AG04450 (cell line): ENCODE measurements around the gene FAM72B. TPM values are rescaled to one million over a fixed set of nuclear protein-coding genes. Genes with fewer than 3 reads are reported as not detected.
A peak's percentile ranks its signal among the peaks of the same experiment; 100 is the strongest.
"Not testable (repeated sequence)": the region's sequence is repeated elsewhere in the genome, so short reads cannot be mapped to it uniquely, and the experiment has no call there.

Experiments used
- CTCF ChIA-PET: fragments of 300-600, 350-600 bp; formaldehyde crosslinking; extraction: SDS; loops from one replicate; lab custom pipeline; 2022; ENCODE audit warnings: antibody characterized with exemption, inconsistent platforms; lab: Charles Lee
- POLR2A ChIA-PET: fragments of 350-600 bp; formaldehyde crosslinking; extraction: SDS; loops from one replicate; lab custom pipeline; 2021; ENCODE audit warnings: antibody characterized with exemption, inconsistent platforms; lab: Yijun Ruan, JAX
- DNase-seq: peaks from one replicate; pipeline ENCODE4 v3.0.0-alpha.2; 2011; ENCODE audit warnings: low read depth, low spot score
- H3K27ac ChIP-seq: one replicate; pipeline ENCODE4 v1.5.1; 2012; ENCODE audit warnings: low read depth, low read length, control low read depth
- H3K27me3 ChIP-seq: one replicate; pipeline ENCODE4 v1.6.0; 2012; ENCODE audit warnings: low read length; ENCODE audit not compliant: control insufficient read depth, insufficient read depth
- H3K4me3 ChIP-seq: 2 replicates; pipeline ENCODE4 v1.5.1; 2011; ENCODE audit warnings: mild to moderate bottlenecking, low read depth, low read length, control low read depth
- H3K9me3 ChIP-seq: 2 replicates; pipeline ENCODE4 v1.5.1; 2012; ENCODE audit warnings: low read length; ENCODE audit not compliant: control insufficient read depth, insufficient read depth
- polyA plus RNA-seq: library from polyadenylated mRNA; depleted of rRNA; stranded (reverse); fragments of >200 nt; gene quantifications from 2 replicates; pipeline ENCODE4 v1.2.3, GENCODE V29; 2011
- TF ChIP-seq, protein P1 (sequence below): IDR thresholded peaks from 2 replicates; pipeline ENCODE4 v1.5.1; 2011; ENCODE audit warnings: low read depth, low read length, control low read depth, inconsistent platforms

Gene FAM72B
- polyA plus RNA-seq, 1 experiment = 3.5 TPM

- POLR2A ChIA-PET, H3K4me3 ChIP-seq, CTCF ChIA-PET, H3K9me3 ChIP-seq, DNase-seq, H3K27ac ChIP-seq, H3K27me3 ChIP-seq: not testable (repeated sequence)
Measured at GRCh38 chr1:121161199-121161901, 22.8 kb downstream of the FAM72B start.

DNA sequence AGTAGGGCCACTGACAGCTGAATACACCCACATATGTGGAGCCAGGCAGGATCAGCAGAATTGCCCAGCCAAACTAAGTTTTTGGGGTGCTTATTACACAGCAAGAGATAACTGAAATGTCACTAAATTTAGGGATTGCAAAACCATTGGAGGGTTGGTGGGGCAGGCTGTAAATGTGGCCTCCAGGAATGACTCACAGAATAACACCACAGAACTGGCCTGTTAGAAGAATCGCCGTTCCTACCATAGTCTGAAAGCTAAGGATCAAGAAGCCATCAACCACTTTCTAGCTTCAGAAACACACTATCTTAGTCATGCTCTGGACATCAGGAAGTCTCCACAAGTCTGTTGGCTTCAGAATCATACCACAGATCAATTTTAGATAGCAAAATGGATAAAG lies 24.0 kb downstream of the FAM72B start:
- DNase-seq = not testable (repeated sequence)

DNA sequence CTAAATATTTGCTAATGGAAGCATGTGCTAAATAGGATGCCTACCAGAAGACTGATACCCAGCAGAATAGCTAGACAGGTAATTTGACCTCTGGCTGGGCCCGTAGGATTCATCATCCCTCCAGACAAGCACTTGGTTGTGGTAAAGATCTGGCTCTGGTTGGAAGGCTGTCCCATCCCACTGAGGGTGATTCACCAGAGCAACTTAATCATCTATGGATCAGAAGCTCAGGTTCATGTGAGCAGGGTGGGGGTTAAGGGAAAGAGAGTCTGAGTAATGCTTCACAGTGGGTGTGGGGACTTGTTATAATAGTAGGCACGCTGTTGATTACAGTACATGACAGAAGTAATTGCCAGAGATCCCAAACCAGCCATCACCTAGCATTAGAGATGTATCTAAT lies 26.5 kb downstream of the FAM72B start:
- H3K27me3 ChIP-seq, H3K4me3 ChIP-seq, CTCF ChIA-PET, DNase-seq, POLR2A ChIA-PET, H3K9me3 ChIP-seq, H3K27ac ChIP-seq: not testable (repeated sequence)

More for the DNA sequence above, 24.0 kb downstream of the FAM72B start:
- H3K9me3 ChIP-seq, H3K27me3 ChIP-seq, H3K4me3 ChIP-seq, H3K27ac ChIP-seq, POLR2A ChIA-PET, CTCF ChIA-PET: not testable (repeated sequence)

GRCh38 chr1:121156958-121157603 lies 27.1 kb downstream of the FAM72B start:
- H3K4me3 ChIP-seq, DNase-seq, H3K27ac ChIP-seq, H3K27me3 ChIP-seq, CTCF ChIA-PET, H3K9me3 ChIP-seq, POLR2A ChIA-PET: not testable (repeated sequence)

- H3K9me3 ChIP-seq, DNase-seq, H3K4me3 ChIP-seq, H3K27ac ChIP-seq, CTCF ChIA-PET, POLR2A ChIA-PET, H3K27me3 ChIP-seq: not testable (repeated sequence)
- TF ChIP-seq, protein P1, sequence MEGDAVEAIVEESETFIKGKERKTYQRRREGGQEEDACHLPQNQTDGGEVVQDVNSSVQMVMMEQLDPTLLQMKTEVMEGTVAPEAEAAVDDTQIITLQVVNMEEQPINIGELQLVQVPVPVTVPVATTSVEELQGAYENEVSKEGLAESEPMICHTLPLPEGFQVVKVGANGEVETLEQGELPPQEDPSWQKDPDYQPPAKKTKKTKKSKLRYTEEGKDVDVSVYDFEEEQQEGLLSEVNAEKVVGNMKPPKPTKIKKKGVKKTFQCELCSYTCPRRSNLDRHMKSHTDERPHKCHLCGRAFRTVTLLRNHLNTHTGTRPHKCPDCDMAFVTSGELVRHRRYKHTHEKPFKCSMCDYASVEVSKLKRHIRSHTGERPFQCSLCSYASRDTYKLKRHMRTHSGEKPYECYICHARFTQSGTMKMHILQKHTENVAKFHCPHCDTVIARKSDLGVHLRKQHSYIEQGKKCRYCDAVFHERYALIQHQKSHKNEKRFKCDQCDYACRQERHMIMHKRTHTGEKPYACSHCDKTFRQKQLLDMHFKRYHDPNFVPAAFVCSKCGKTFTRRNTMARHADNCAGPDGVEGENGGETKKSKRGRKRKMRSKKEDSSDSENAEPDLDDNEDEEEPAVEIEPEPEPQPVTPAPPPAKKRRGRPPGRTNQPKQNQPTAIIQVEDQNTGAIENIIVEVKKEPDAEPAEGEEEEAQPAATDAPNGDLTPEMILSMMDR = peak; percentile 37; the same call in 1 of the 2 replicates
Measured at GRCh38 chr1:121155671-121156358, 28.3 kb downstream of the FAM72B start.

- DNase-seq, H3K27ac ChIP-seq, H3K27me3 ChIP-seq, POLR2A ChIA-PET, CTCF ChIA-PET, H3K9me3 ChIP-seq, H3K4me3 ChIP-seq: not testable (repeated sequence)
Measured at GRCh38 chr1:121154811-121155210, 29.3 kb downstream of the FAM72B start.

GRCh38 chr1:121152788-121153187 lies 31.4 kb downstream of the FAM72B start:
- H3K27ac ChIP-seq, H3K4me3 ChIP-seq, H3K9me3 ChIP-seq, H3K27me3 ChIP-seq, POLR2A ChIA-PET, DNase-seq, CTCF ChIA-PET: not testable (repeated sequence)

GRCh38 chr1:121151294-121151693 lies 32.8 kb downstream of the FAM72B start:
- H3K9me3 ChIP-seq, H3K4me3 ChIP-seq, DNase-seq, H3K27me3 ChIP-seq, H3K27ac ChIP-seq, CTCF ChIA-PET, POLR2A ChIA-PET: not testable (repeated sequence)

DNA sequence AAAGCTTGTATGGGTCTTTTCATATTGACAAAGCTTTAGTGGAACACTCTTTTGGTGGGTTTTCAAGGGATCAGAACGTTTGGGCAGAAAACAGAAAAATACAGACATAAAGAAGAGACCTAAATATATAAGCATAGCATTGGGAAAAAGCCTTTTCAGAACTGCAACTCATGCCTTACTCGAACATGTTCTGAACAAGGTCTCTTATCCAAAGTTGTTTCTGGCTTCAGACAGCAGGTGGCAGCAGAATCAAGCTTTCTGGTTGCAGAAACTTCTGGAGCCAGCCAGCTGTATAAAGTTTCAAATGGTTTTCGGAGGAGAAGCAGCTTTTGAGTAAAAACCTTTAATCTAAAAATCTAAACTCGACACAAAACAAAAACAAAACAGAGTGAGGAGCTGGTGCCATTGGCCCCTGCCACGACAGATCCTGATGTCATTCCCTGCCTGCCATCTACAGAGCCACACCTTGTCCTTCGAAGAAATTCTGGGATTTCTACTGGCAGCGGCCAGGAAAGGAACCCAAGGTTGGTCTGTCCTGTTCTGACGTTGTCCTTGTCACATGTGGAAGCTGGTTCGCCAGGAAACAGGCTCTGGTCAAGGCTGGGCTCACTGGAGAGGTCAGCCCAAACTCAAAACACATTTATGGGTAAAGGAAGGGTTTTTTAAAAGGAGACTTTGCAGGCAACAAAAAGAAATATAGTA lies 35.5 kb downstream of the FAM72B start:
- DNase-seq, POLR2A ChIA-PET, H3K4me3 ChIP-seq, H3K27ac ChIP-seq, H3K27me3 ChIP-seq, CTCF ChIA-PET, H3K9me3 ChIP-seq: not testable (repeated sequence)

- H3K9me3 ChIP-seq, H3K4me3 ChIP-seq, DNase-seq, POLR2A ChIA-PET, H3K27me3 ChIP-seq, CTCF ChIA-PET, H3K27ac ChIP-seq: not testable (repeated sequence)
Measured at GRCh38 chr1:121140393-121140792, 43.7 kb downstream of the FAM72B start.
